CD4-positive, alpha-beta memory T cell (primary cell): ENCODE results near the gene ERICH3. TPM values are rescaled to one million over a fixed set of nuclear protein-coding genes. Genes with fewer than 3 reads are reported as not detected.

Experiments
- CTCF ChIA-PET: fragments of 350-600 bp; sonication (Branson Sonifier 250); formaldehyde crosslinking; loops from one replicate; lab custom pipeline; 2021; ENCODE audit warnings: inconsistent platforms; ENCODE audit not compliant: partially characterized antibody; lab: Charles Lee
- POLR2A ChIA-PET: fragments of 350-600 bp; sonication (Branson Sonifier 250); formaldehyde crosslinking; loops from one replicate; lab custom pipeline; 2021; ENCODE audit not compliant: partially characterized antibody; lab: Charles Lee
- DNase-seq, 5 donors: peaks; one replicate each; pipeline versions ENCODE4 v3.0.0 to v3.0.0-alpha.2; 2020 to 2022; ENCODE audit warnings: mixed read lengths in 1 of 5
- H3K27ac ChIP-seq: one replicate; pipeline ENCODE4 v1.7.0; 2013; ENCODE audit warnings: low read depth, low read length
- H3K27me3 ChIP-seq: 2 replicates; pipeline ENCODE4 v1.7.0; 2013; ENCODE audit warnings: mild to moderate bottlenecking, low read length, moderate library complexity; ENCODE audit not compliant: insufficient read depth
- H3K36me3 ChIP-seq: 2 replicates; pipeline ENCODE4 v1.7.0; 2013; ENCODE audit warnings: mild to moderate bottlenecking, low read length, moderate library complexity; ENCODE audit not compliant: insufficient read depth
- H3K4me1 ChIP-seq: 2 replicates; pipeline ENCODE4 v1.7.0; 2013; ENCODE audit warnings: mild to moderate bottlenecking, low read length, moderate library complexity; ENCODE audit not compliant: insufficient read depth
- H3K4me3 ChIP-seq, 2 donors: one replicate each; pipeline ENCODE4 v1.7.0; 2013; ENCODE audit warnings: low read length in 2 of 2, mild to moderate bottlenecking in 1 of 2
- H3K9me3 ChIP-seq, 2 donors: one replicate each; pipeline ENCODE4 v1.7.0; 2013; ENCODE audit warnings: low read length in 2 of 2, control low read depth in 1 of 2; ENCODE audit not compliant: control insufficient read depth in 1 of 2
- H3K27ac Mint-ChIP-seq, 7 donors: one replicate each; pipeline ENCODE4 v1.8.0; 2020 to 2021; ENCODE audit warnings: mixed read lengths in 7 of 7, mild to moderate bottlenecking in 6 of 7, inconsistent platforms in 3 of 7, moderate library complexity in 3 of 7
- H3K27me3 Mint-ChIP-seq, 2 donors: one replicate each; pipeline ENCODE4 v1.8.0; 2020 to 2021; ENCODE audit warnings: mixed read lengths in 2 of 2
- H3K36me3 Mint-ChIP-seq, 2 donors: one replicate each; pipeline ENCODE4 v1.8.0; 2020 to 2021; ENCODE audit warnings: mixed read lengths in 2 of 2, inconsistent platforms in 1 of 2, mild to moderate bottlenecking in 1 of 2
- H3K4me1 Mint-ChIP-seq, 4 donors: one replicate each; pipeline ENCODE4 v1.8.0; 2020 to 2021; ENCODE audit warnings: mixed read lengths in 4 of 4, mild to moderate bottlenecking in 1 of 4
- H3K4me3 Mint-ChIP-seq, 8 donors: one replicate each; pipeline ENCODE4 v1.8.0; 2020 to 2021; ENCODE audit warnings: mixed read lengths in 8 of 8, mild to moderate bottlenecking in 7 of 8, moderate library complexity in 6 of 8, inconsistent platforms in 3 of 8
- H3K9me3 Mint-ChIP-seq, 8 donors: one replicate each; pipeline ENCODE4 v1.8.0; 2020 to 2021; ENCODE audit warnings: mixed read lengths in 8 of 8, mild to moderate bottlenecking in 5 of 8, inconsistent platforms in 3 of 8, moderate library complexity in 1 of 8
- intact Hi-C: fragments of 100-400 bp; cut with micrococcal nuclease; formaldehyde crosslinking; loops from one replicate; pipeline ENCODE4 v1.15.1; 2023
- polyA plus RNA-seq, 2 donors: library from polyadenylated mRNA; unstranded; fragments of 300-500 nt; fragmentation: Illumina TruSeq; gene quantifications; one replicate each; pipeline ENCODE4 v1.2.3, GENCODE V29; 2021
- total RNA-seq, 2 experiments: library from RNA; stranded (reverse); gene quantifications; one replicate each; pipeline ENCODE4 v1.2.3, GENCODE V29; 2021

Gene ERICH3
- total and polyA plus RNA-seq, 4 experiments from 2014 or later, result not detected

DNA sequence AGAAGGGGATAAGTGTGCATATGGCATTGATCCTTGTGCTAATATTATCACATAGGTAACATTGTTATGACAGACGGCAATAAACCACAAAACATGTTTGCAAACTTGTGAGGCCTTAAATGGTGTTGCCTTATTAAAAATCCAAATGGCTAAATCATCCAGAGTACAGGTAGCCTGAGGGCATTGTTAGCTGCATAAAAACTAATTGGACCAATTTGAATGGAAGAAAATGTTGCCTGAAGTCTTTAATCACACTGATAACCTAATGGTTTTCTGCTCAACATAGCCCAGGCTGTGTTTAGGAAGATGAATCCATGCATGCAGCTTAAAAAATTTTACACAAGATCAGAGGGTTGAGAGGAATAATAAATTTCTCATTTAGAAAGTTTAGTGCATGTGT is 141.8 kb downstream of the ERICH3 start:
- Histone ChIP-seq H3K27me3 (no peaks in the 10 kb centered on the region), H3K9me3 (no peaks in the 10 kb centered on the region), H3K4me1 (no peaks in the 10 kb centered on the region), H3K27ac (no peak overlapping the region), H3K4me3 (no peak overlapping the region), H3K36me3 (no peaks in the 10 kb centered on the region)
- no peaks in the 10 kb centered on the region for H3K27me3 Mint-ChIP-seq
- DNase-seq, result no peak
- intact Hi-C loops, result no loop called here
- ChIA-PET CTCF (no interaction called here), POLR2A (no interaction called here)
- no peak overlapping the region for H3K4me3 Mint-ChIP-seq
- H3K9me3 Mint-ChIP-seq, result peaks cover 0 to 3% (median 0%) of the 10 kb centered on the region in 8 donors
- H3K36me3 Mint-ChIP-seq, result no peaks in the 10 kb centered on the region
- H3K4me1 Mint-ChIP-seq, result no peaks in the 10 kb centered on the region
- H3K27ac Mint-ChIP-seq, result no peak overlapping the region

DNA sequence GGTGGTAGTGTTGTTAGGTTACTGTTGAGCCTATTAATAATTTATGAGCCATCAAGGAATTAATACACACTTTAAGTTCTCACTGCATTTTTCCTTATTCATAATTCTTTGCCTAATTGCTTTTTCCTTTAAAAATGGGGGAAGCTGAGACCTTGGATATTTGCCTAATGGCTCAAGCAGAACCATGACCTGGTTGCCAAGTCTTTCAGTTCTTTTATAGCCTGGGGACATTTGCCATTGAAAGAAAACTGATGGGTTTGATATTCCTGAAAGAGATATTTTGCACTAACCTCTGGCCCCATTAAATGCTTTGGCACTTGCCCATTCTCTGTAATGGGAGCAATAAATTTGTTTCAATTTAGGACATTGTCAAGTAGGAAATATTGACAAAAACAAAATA is 142.7 kb downstream of the ERICH3 start:
- Histone ChIP-seq H3K27ac (no peak overlapping the region), H3K4me3 (no peak overlapping the region), H3K36me3 (no peaks in the 10 kb centered on the region), H3K27me3 (no peaks in the 10 kb centered on the region), H3K4me1 (no peaks in the 10 kb centered on the region), H3K9me3 (no peaks in the 10 kb centered on the region)
- Mint-ChIP-seq H3K4me1 (no peaks in the 10 kb centered on the region), H3K9me3 (peaks cover 0 to 3% (median 0%) of the 10 kb centered on the region in 8 donors), H3K27ac (no peak overlapping the region), H3K4me3 (no peak overlapping the region), H3K27me3 (no peaks in the 10 kb centered on the region), H3K36me3 (no peaks in the 10 kb centered on the region)
- CTCF ChIA-PET, result no interaction called here
- POLR2A ChIA-PET, result no interaction called here
- intact Hi-C loops, result no loop called here
- DNase-seq, result no peak

DNA sequence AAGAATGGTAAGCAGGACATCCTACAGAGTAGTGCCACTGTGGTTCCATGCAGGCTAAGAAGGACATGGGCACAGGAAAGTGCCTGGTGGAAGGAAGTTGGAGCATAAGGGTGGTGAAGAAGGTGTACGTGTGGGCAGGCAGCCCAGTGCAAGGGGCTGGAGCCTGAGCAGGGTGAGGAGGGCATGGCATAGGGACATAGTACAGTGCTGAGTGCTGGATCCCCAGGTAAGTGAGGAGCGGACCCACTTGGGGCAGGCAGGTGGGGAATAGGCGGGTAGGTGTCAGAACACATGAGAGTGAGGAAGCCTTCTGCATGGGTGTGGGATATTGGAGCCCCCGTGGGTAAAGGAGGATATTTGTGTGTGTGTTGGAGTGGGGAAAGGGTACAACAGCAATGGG is 145.5 kb downstream of the ERICH3 start:
- intact Hi-C loops, result no loop called here
- H3K36me3 Mint-ChIP-seq, result no peaks in the 10 kb centered on the region
- H3K4me1 ChIP-seq, result no peaks in the 10 kb centered on the region
- peaks cover 0 to 3% (median 0%) of the 10 kb centered on the region in 8 donors for H3K9me3 Mint-ChIP-seq
- no peak overlapping the region for H3K27ac ChIP-seq
- H3K27ac Mint-ChIP-seq, result no peak overlapping the region
- ChIA-PET POLR2A (no interaction called here), CTCF (no interaction called here)
- H3K4me1 Mint-ChIP-seq, result no peaks in the 10 kb centered on the region
- H3K4me3 ChIP-seq, result no peak overlapping the region
- no peak overlapping the region for H3K4me3 Mint-ChIP-seq
- H3K27me3 ChIP-seq, result no peaks in the 10 kb centered on the region
- no peaks in the 10 kb centered on the region for H3K36me3 ChIP-seq
- DNase-seq, result no peak
- H3K9me3 ChIP-seq, result no peaks in the 10 kb centered on the region
- no peaks in the 10 kb centered on the region for H3K27me3 Mint-ChIP-seq

DNA sequence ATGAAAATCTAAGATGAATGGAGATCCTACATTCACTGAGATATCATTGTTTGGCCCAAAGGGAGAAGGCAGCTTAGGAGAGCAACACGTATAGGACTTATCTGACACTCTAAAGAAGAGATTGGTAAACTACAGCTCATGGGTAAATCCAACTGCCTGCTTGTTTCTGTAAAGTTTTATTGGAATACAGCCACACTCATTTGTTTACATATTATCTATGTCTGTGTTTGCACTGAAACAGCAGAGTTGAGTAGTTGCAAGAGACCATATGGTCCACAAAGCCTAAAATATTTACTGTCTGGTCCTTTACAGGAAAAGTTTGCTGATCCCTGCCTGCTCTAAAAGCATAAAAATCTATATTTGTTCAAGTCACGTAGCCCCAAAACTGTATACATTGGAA is 146.9 kb downstream of the ERICH3 start:
- CTCF ChIA-PET, result no interaction called here
- no peak overlapping the region for H3K4me3 ChIP-seq
- Mint-ChIP-seq H3K4me3 (no peak overlapping the region), H3K36me3 (no peaks in the 10 kb centered on the region), H3K4me1 (no peaks in the 10 kb centered on the region), H3K27ac (no peak overlapping the region), H3K27me3 (peaks cover 0 to 1% of the 10 kb centered on the region in 2 donors), H3K9me3 (peaks cover 0 to 3% (median 0%) of the 10 kb centered on the region in 8 donors)
- H3K9me3 ChIP-seq, result no peaks in the 10 kb centered on the region
- POLR2A ChIA-PET, result no interaction called here
- H3K4me1 ChIP-seq, result no peaks in the 10 kb centered on the region
- no peaks in the 10 kb centered on the region for H3K36me3 ChIP-seq
- DNase-seq, result no peak
- no peak overlapping the region for H3K27ac ChIP-seq
- intact Hi-C loops, result no loop called here
- H3K27me3 ChIP-seq, result no peaks in the 10 kb centered on the region

DNA sequence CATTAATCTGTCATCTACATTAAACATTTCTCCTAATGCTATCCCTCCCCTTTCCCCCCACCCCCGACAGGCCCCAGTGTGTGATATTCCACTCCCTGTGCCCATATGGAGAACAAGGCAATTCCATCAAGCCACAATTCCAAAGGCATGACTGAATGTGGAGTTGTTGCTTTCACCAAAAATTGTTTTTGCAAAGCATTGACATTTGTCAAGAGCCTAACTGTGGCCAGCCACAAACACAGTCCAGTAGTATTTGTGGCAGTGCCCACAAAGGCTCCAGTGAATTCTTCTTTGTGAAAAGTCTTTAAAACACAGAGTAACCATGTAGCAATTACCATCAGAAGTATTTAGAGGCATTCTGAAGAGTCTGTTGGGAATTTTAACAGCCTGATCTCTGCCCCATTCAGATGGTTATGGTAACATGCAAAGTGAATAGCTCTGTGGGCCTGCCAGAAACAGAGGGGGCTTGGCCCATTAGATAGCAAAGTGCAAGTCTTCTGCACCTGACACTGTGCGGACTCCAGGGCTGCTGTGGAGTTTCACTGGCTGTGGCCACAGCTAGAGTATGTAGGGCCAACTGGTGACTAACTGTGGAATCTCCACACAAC is 149.6 kb downstream of the ERICH3 start:
- Histone ChIP-seq H3K27ac (no peak overlapping the region), H3K4me3 (no peak overlapping the region), H3K36me3 (no peaks in the 10 kb centered on the region), H3K4me1 (no peaks in the 10 kb centered on the region), H3K27me3 (no peaks in the 10 kb centered on the region), H3K9me3 (no peaks in the 10 kb centered on the region)
- Mint-ChIP-seq H3K36me3 (no peaks in the 10 kb centered on the region), H3K4me1 (no peaks in the 10 kb centered on the region), H3K4me3 (no peak overlapping the region), H3K27ac (no peak overlapping the region), H3K27me3 (peaks cover 0 to 1% of the 10 kb centered on the region in 2 donors), H3K9me3 (peaks cover 0 to 3% (median 0%) of the 10 kb centered on the region in 8 donors)
- POLR2A ChIA-PET, result no interaction called here
- DNase-seq, result no peak
- CTCF ChIA-PET, result no interaction called here
- intact Hi-C loops, result no loop called here

DNA sequence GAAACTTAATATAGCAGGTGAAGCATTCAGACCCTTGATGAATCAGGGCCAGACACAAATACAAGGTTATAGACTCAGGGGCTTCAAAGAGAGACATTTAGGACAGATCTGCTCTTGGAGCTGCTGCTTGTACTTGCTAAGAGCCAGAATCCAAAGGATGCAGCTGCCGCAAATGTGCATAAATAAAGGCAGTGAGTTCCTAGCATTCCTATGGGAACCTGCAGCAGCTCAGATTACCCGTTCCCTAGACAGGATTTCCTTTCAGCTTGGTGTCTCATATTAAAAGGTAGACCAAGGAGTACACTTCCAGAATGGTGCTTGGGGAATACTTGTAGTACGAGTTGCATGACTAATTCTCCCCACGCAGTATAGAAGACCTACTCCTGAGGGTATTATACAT is 151.4 kb downstream of the ERICH3 start:
- H3K4me1 ChIP-seq, result no peaks in the 10 kb centered on the region
- ChIA-PET CTCF (no interaction called here), POLR2A (no interaction called here)
- Mint-ChIP-seq H3K4me3 (no peak overlapping the region), H3K36me3 (no peaks in the 10 kb centered on the region), H3K4me1 (no peaks in the 10 kb centered on the region), H3K9me3 (no peaks in the 10 kb centered on the region), H3K27me3 (peaks cover 0 to 1% of the 10 kb centered on the region in 2 donors), H3K27ac (no peak overlapping the region)
- H3K4me3 ChIP-seq, result no peak overlapping the region
- DNase-seq, result no peak
- intact Hi-C loops, result no loop called here
- no peaks in the 10 kb centered on the region for H3K36me3 ChIP-seq
- no peaks in the 10 kb centered on the region for H3K9me3 ChIP-seq
- H3K27ac ChIP-seq, result no peak overlapping the region
- no peaks in the 10 kb centered on the region for H3K27me3 ChIP-seq
